Muscle layer of duodenum (tissue), 2 donors: ENCODE data around the gene TUBD1.
A peak's percentile ranks its signal among the peaks of the same experiment; 100 is the strongest.
"Not testable (repeated sequence)": the region's sequence is repeated elsewhere in the genome, so short reads cannot be mapped to it uniquely, and the experiment has no call there.

Experiments
- H3K27ac ChIP-seq: one replicate; pipeline ENCODE4 v1.7.0; 2013; ENCODE audit warnings: mild to moderate bottlenecking, low read length
- H3K27me3 ChIP-seq: one replicate; pipeline ENCODE4 v1.7.0; 2013; ENCODE audit warnings: low read depth, mild to moderate bottlenecking, control low read depth, low read length
- H3K36me3 ChIP-seq, 2 donors: one replicate each; pipeline ENCODE4 v1.7.0; 2013; ENCODE audit warnings: low read length in 2 of 2, control low read depth in 1 of 2, mild to moderate bottlenecking in 1 of 2; ENCODE audit not compliant: insufficient read depth in 2 of 2, control insufficient read depth in 1 of 2
- H3K4me1 ChIP-seq, 2 donors: one replicate each; pipeline ENCODE4 v1.7.0; 2013; ENCODE audit warnings: low read length in 2 of 2, mild to moderate bottlenecking in 2 of 2, control low read depth in 1 of 2, moderate library complexity in 1 of 2; ENCODE audit not compliant: insufficient read depth in 2 of 2, control insufficient read depth in 1 of 2
- H3K4me3 ChIP-seq, 2 donors: one replicate each; pipeline ENCODE4 v1.7.0; 2013; ENCODE audit warnings: low read length in 2 of 2, low read depth in 1 of 2, mild to moderate bottlenecking in 1 of 2
- H3K9me3 ChIP-seq, 2 donors: one replicate each; pipeline ENCODE4 v1.7.0; 2013; ENCODE audit warnings: low read length in 2 of 2, control low read depth in 1 of 2, mild to moderate bottlenecking in 1 of 2; ENCODE audit not compliant: control insufficient read depth in 1 of 2
- donor health status: healthy.

Gene TUBD1

GRCh38 chr17:59853168-59853918, 39.4 kb downstream of the TUBD1 start:
- Histone ChIP-seq H3K27ac (peak overlapping the region; percentile 57), H3K27me3 (no peaks in the 10 kb centered on the region), H3K36me3 (no peaks in the 10 kb centered on the region), H3K4me1 (peaks cover 0 to 5% of the 10 kb centered on the region in 2 donors), H3K4me3 (no peak overlapping the region), H3K9me3 (no peaks in the 10 kb centered on the region)

- not testable (repeated sequence) for H3K27me3 ChIP-seq, H3K9me3 ChIP-seq, H3K4me1 ChIP-seq, H3K4me3 ChIP-seq, H3K36me3 ChIP-seq
- peak overlapping the region; percentile 76 for H3K27ac ChIP-seq
Measured at GRCh38 chr17:59852847-59853167, 39.9 kb downstream of the TUBD1 start.

GRCh38 chr17:59851439-59852375, 41.0 kb downstream of the TUBD1 start:
- Histone ChIP-seq H3K9me3 (no peaks in the 10 kb centered on the region), H3K4me1 (peaks cover 6 to 8% of the 10 kb centered on the region in 2 donors), H3K36me3 (no peaks in the 10 kb centered on the region), H3K27ac (peak overlapping the region; percentile 76), H3K4me3 (peak overlapping the region in 1 of 2 donors; percentile 29), H3K27me3 (no peaks in the 10 kb centered on the region)

- H3K27ac ChIP-seq, H3K36me3 ChIP-seq, H3K9me3 ChIP-seq, H3K27me3 ChIP-seq, H3K4me3 ChIP-seq: not testable (repeated sequence)
- peaks cover 19 to 21% of the 10 kb centered on the region in 2 donors for H3K4me1 ChIP-seq
Measured at GRCh38 chr17:59850311-59850710, 42.4 kb downstream of the TUBD1 start.

GRCh38 chr17:59848778-59849177, 44.0 kb downstream of the TUBD1 start:
- H3K4me1 ChIP-seq, result peaks cover 20 to 22% of the 10 kb centered on the region in 2 donors
- no peak overlapping the region for H3K4me3 ChIP-seq
- H3K36me3 ChIP-seq, result no peaks in the 10 kb centered on the region
- peak overlapping the region; percentile 56 for H3K27ac ChIP-seq
- H3K27me3 ChIP-seq, result no peaks in the 10 kb centered on the region
- H3K9me3 ChIP-seq, result no peaks in the 10 kb centered on the region

- Histone ChIP-seq H3K4me1 (peaks cover 20 to 22% of the 10 kb centered on the region in 2 donors), H3K9me3 (no peaks in the 10 kb centered on the region), H3K4me3 (no peak overlapping the region), H3K36me3 (no peaks in the 10 kb centered on the region), H3K27ac (peak overlapping the region; percentile 56), H3K27me3 (no peaks in the 10 kb centered on the region)
Measured at GRCh38 chr17:59848385-59848668, 44.4 kb downstream of the TUBD1 start.

GRCh38 chr17:59846394-59847165, 46.2 kb downstream of the TUBD1 start:
- H3K4me1 ChIP-seq, result peaks cover 16 to 22% of the 10 kb centered on the region in 2 donors
- H3K27ac ChIP-seq, result peak overlapping the region; percentile 88

GRCh38 chr17:59845595-59846393, 46.9 kb downstream of the TUBD1 start:
- no peaks in the 10 kb centered on the region for H3K9me3 ChIP-seq
- peaks cover 16 to 22% of the 10 kb centered on the region in 2 donors for H3K4me1 ChIP-seq
- no peaks in the 10 kb centered on the region for H3K27me3 ChIP-seq
- peaks cover 3 to 6% of the 10 kb centered on the region in 2 donors for H3K36me3 ChIP-seq
- peak overlapping the region in 1 of 2 donors; percentile 5 for H3K4me3 ChIP-seq
- peak overlapping the region; percentile 88 for H3K27ac ChIP-seq

More at GRCh38 chr17:59846394-59847165, 46.2 kb downstream of the TUBD1 start:
- no peaks in the 10 kb centered on the region for H3K27me3 ChIP-seq
- peak overlapping the region; percentile 5 to 22 for H3K4me3 ChIP-seq
- no peaks in the 10 kb centered on the region for H3K9me3 ChIP-seq
- no peaks in the 10 kb centered on the region for H3K36me3 ChIP-seq

GRCh38 chr17:59844884-59845594, 47.7 kb downstream of the TUBD1 start:
- no peak overlapping the region for H3K4me3 ChIP-seq
- H3K27me3 ChIP-seq, result no peaks in the 10 kb centered on the region
- peaks cover 16 to 22% of the 10 kb centered on the region in 2 donors for H3K4me1 ChIP-seq
- peaks cover 11 to 14% of the 10 kb centered on the region in 2 donors for H3K36me3 ChIP-seq
- peak overlapping the region; percentile 88 for H3K27ac ChIP-seq
- no peaks in the 10 kb centered on the region for H3K9me3 ChIP-seq

GRCh38 chr17:59842901-59843652, 49.7 kb downstream of the TUBD1 start:
- Histone ChIP-seq H3K9me3 (no peaks in the 10 kb centered on the region), H3K4me3 (no peak overlapping the region), H3K27me3 (no peaks in the 10 kb centered on the region), H3K36me3 (peaks cover 28 to 31% of the 10 kb centered on the region in 2 donors), H3K27ac (peak overlapping the region; percentile 100), H3K4me1 (peaks cover 16 to 22% of the 10 kb centered on the region in 2 donors)
